ENCODE results near the gene TCIRG1. TPM values are rescaled to one million over a fixed set of nuclear protein-coding genes. Genes with fewer than 3 reads are reported as not detected.

Gene TCIRG1
- total and polyA plus RNA-seq, 2 of the 13 experiments (the other 11 are each of a cell fraction or from before 2014, with no cell fraction given), result 48.0 to 69.6 TPM

- H3K9me3 ChIP-seq (ENCODE audit: low read length), result no peaks in the 10 kb centered on the region
- H4K20me1 ChIP-seq (ENCODE audit: insufficient read depth, low read length), result no peaks in the 10 kb centered on the region
- WGBS (ENCODE audit: low lambda C conversion rate), result 34% methylated on average over 7 of the region's 11 CpGs
- H3K4me3 ChIP-seq (replicated peaks in 1 of 3; ENCODE audit: insufficient read depth in 1 of 3, low read depth in 2 of 3, low read length in 3 of 3), result peak overlapping the region in 1 of 3 experiments; percentile 55; a peak in 2 of 6 replicates
- FAIRE-seq (peak; percentile 56), DNase-seq (ENCODE audit: low spot score) (no peak), ATAC-seq (peak; percentile 61)
- peak overlapping the region; percentile 63 for H3K4me2 ChIP-seq (ENCODE audit: low read depth, low read length)
- intact Hi-C loops (cut with micrococcal nuclease; ENCODE audit: unreplicated experiment) (no loop called here), in situ Hi-C loops (cut with HindIII; ENCODE audit: extremely low pct_ligation_motif_present, low pct_unique_long_range_greater_than_20kb) (no loop called here)
- no peak overlapping the region for H2AFZ ChIP-seq (ENCODE audit: low read length)
- H3K36me3 ChIP-seq (replicated peaks in 1 of 2; ENCODE audit: control insufficient read depth in 1 of 2, insufficient read depth in 2 of 2, low read length in 2 of 2), result peaks cover 0 to 3% of the 10 kb centered on the region in 2 experiments; a peak in 1 of 5 replicates
- H3K27me3 ChIP-seq (ENCODE audit: control insufficient read depth in 1 of 2, insufficient read depth in 2 of 2, low read length in 2 of 2), result no peaks in the 10 kb centered on the region
- H3K4me1 ChIP-seq (ENCODE audit: insufficient read depth, low read length), result peaks cover 62% of the 10 kb centered on the region
- CTCF ChIA-PET (ENCODE audit: low intra/inter-chr PET ratio, low total read pairs), result interaction anchor here (0.8 to 2.0 kb wide), 3 partner anchors 11 to 86 kb away, joined by 4 to 7 read pairs (median 5); partner anchors contain the start of gene ALDH3B1
- H3K79me2 ChIP-seq (ENCODE audit: insufficient read depth, low read length), result no peaks in the 10 kb centered on the region
- no TSS peak for BruUV-seq (replicated peaks)
- POLR2A ChIA-PET, result interaction anchor here (0.7 to 2.2 kb wide), 2 partner anchors 10 to 31 kb away, joined by 3 to 6 read pairs; no protein-coding TSS in a partner anchor
- H3K9ac ChIP-seq (ENCODE audit: insufficient read depth, low read depth, low read length), result no peak overlapping the region
- no peak overlapping the region for H3K27ac ChIP-seq (ENCODE audit: extremely low read length, insufficient read depth, low read length)
- TF ChIP-seq GABPA (IDR thresholded peaks at IDR 0.05; ENCODE audit: low read depth, low read length) (no peak), GABPA (CRISPR knock-in tag; IDR thresholded peaks at IDR 0.05; ENCODE audit: low read depth) (no peak), SNAPC2 (CRISPR knock-in tag; IDR thresholded peaks at IDR 0.05) (no peak), GABPB1 (CRISPR knock-in tag; IDR thresholded peaks at IDR 0.05) (peak; percentile 10; the same call in 1 of the 2 replicates), CTCF (CRISPR knock-in tag; IDR thresholded peaks at IDR 0.05) (peak; percentile 78), HMGXB4 (CRISPR knock-in tag; IDR thresholded peaks at IDR 0.05; ENCODE audit: borderline replicate concordance in 1 of 2, low read depth in 1 of 2) (peak; percentile 39 to 77; a peak in 2 of 4 replicates), RFXAP (CRISPR knock-in tag; IDR thresholded peaks at IDR 0.05; ENCODE audit: borderline replicate concordance) (0 out of 2 replicates have a peak, but pooled peaks have one; percentile 45), ZNF580 (CRISPR knock-in tag; IDR thresholded peaks at IDR 0.05; ENCODE audit: borderline replicate concordance, low read depth) (peak; percentile 49; the same call in 1 of the 2 replicates), TP53 (CRISPR knock-in tag; conservative IDR thresholded peaks at IDR 0.05) (peak; percentile 45; the same call in 1 of the 2 replicates), ZFX (CRISPR knock-in tag; IDR thresholded peaks at IDR 0.05; ENCODE audit: low read depth) (peak; percentile 71), ZSCAN25 (CRISPR knock-in tag; IDR thresholded peaks at IDR 0.05) (peak; percentile 48; the same call in 1 of the 2 replicates)
- TF ChIP-seq, protein P1, sequence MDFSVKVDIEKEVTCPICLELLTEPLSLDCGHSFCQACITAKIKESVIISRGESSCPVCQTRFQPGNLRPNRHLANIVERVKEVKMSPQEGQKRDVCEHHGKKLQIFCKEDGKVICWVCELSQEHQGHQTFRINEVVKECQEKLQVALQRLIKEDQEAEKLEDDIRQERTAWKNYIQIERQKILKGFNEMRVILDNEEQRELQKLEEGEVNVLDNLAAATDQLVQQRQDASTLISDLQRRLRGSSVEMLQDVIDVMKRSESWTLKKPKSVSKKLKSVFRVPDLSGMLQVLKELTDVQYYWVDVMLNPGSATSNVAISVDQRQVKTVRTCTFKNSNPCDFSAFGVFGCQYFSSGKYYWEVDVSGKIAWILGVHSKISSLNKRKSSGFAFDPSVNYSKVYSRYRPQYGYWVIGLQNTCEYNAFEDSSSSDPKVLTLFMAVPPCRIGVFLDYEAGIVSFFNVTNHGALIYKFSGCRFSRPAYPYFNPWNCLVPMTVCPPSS (IDR thresholded peaks at IDR 0.05), result no peak
- TF ChIP-seq, protein P2, sequence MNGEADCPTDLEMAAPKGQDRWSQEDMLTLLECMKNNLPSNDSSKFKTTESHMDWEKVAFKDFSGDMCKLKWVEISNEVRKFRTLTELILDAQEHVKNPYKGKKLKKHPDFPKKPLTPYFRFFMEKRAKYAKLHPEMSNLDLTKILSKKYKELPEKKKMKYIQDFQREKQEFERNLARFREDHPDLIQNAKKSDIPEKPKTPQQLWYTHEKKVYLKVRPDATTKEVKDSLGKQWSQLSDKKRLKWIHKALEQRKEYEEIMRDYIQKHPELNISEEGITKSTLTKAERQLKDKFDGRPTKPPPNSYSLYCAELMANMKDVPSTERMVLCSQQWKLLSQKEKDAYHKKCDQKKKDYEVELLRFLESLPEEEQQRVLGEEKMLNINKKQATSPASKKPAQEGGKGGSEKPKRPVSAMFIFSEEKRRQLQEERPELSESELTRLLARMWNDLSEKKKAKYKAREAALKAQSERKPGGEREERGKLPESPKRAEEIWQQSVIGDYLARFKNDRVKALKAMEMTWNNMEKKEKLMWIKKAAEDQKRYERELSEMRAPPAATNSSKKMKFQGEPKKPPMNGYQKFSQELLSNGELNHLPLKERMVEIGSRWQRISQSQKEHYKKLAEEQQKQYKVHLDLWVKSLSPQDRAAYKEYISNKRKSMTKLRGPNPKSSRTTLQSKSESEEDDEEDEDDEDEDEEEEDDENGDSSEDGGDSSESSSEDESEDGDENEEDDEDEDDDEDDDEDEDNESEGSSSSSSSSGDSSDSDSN (CRISPR knock-in tag; IDR thresholded peaks at IDR 0.05), result peak; percentile 73
- TF ChIP-seq, protein P3, sequence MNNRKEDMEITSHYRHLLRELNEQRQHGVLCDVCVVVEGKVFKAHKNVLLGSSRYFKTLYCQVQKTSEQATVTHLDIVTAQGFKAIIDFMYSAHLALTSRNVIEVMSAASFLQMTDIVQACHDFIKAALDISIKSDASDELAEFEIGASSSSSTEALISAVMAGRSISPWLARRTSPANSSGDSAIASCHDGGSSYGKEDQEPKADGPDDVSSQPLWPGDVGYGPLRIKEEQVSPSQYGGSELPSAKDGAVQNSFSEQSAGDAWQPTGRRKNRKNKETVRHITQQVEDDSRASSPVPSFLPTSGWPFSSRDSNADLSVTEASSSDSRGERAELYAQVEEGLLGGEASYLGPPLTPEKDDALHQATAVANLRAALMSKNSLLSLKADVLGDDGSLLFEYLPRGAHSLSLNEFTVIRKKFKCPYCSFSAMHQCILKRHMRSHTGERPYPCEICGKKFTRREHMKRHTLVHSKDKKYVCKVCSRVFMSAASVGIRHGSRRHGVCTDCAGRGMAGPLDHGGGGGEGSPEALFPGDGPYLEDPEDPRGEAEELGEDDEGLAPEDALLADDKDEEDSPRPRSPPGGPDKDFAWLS (CRISPR knock-in tag; IDR thresholded peaks at IDR 0.05; ENCODE audit: borderline replicate concordance), result no peak
Observed at GRCh38 chr11:68020575-68020974, 18.2 kb upstream of the TCIRG1 start.

All from HepG2 (cell line).